HTERT RPE-1 (cell line): ENCODE data around the gene CENPF.

Experiments used
- in situ Hi-C: fragments of 300-500 bp; cut with MboI; formaldehyde crosslinking; loops from 4 replicates; pipeline ENCODE4 v1.14.3; 2020; ENCODE audit warnings: low sequenced_read_pairs

CENPF gene

GRCh38 chr1:214617246-214617645 lies 14.3 kb downstream of the CENPF start:
- in situ Hi-C loops, result no loop called here

- in situ Hi-C loops, result no loop called here
These were observed 14.8 kb downstream of the CENPF start for GRCh38 chr1:214617843-214618242.

GRCh38 chr1:214621236-214621635 lies 18.2 kb downstream of the CENPF start:
- in situ Hi-C loops, result no loop called here

GRCh38 chr1:214623430-214623829 lies 20.4 kb downstream of the CENPF start:
- in situ Hi-C loops, result no loop called here

- in situ Hi-C loops, result no loop called here
These were observed 29.1 kb downstream of the CENPF start for GRCh38 chr1:214632091-214632490.

- in situ Hi-C loops, result no loop called here
These were observed 30.7 kb downstream of the CENPF start for GRCh38 chr1:214633686-214634085.

- in situ Hi-C loops, result no loop called here
These were observed 31.3 kb downstream of the CENPF start for GRCh38 chr1:214634267-214634666.

- in situ Hi-C loops, result no loop called here
These were observed 32.1 kb downstream of the CENPF start for GRCh38 chr1:214635086-214635485.

GRCh38 chr1:214635506-214635905 lies 32.5 kb downstream of the CENPF start:
- in situ Hi-C loops, result no loop called here

- in situ Hi-C loops, result no loop called here
These were observed 33.4 kb downstream of the CENPF start for GRCh38 chr1:214636436-214636835.

- in situ Hi-C loops, result no loop called here
These were observed 34.1 kb downstream of the CENPF start for GRCh38 chr1:214637125-214637524.

- in situ Hi-C loops, result no loop called here
These were observed 34.9 kb downstream of the CENPF start for GRCh38 chr1:214637722-214638458.

- in situ Hi-C loops, result no loop called here
These were observed 35.4 kb downstream of the CENPF start for GRCh38 chr1:214638459-214638807.

GRCh38 chr1:214638997-214639396 lies 36.0 kb downstream of the CENPF start:
- in situ Hi-C loops, result no loop called here

- in situ Hi-C loops, result no loop called here
These were observed 37.6 kb downstream of the CENPF start for GRCh38 chr1:214640431-214641213.

- in situ Hi-C loops, result no loop called here
These were observed 38.4 kb downstream of the CENPF start for GRCh38 chr1:214641214-214641895.

GRCh38 chr1:214643030-214643429 lies 40.0 kb downstream of the CENPF start:
- in situ Hi-C loops, result no loop called here

GRCh38 chr1:214645712-214646111 lies 42.7 kb downstream of the CENPF start:
- in situ Hi-C loops, result no loop called here

GRCh38 chr1:214648801-214649200 lies 45.8 kb downstream of the CENPF start:
- in situ Hi-C loops, result no loop called here

- in situ Hi-C loops, result no loop called here
These were observed 46.6 kb downstream of the CENPF start for GRCh38 chr1:214649607-214650006.

GRCh38 chr1:214650664-214651063 lies 47.7 kb downstream of the CENPF start:
- in situ Hi-C loops, result no loop called here

GRCh38 chr1:214657299-214657698 lies 54.3 kb downstream of the CENPF start:
- in situ Hi-C loops, result no loop called here
